Measurements from ENCODE around the gene PGPEP1.
"Not testable (repeated sequence)": the region's sequence is repeated elsewhere in the genome, so short reads cannot be mapped to it uniquely, and the experiment has no call there.

PGPEP1 gene

GRCh38 chr19:18363787-18364186 lies 23.4 kb downstream of the PGPEP1 start:
- no peak for DNase-seq

GRCh38 chr19:18364277-18364825 lies 24.0 kb downstream of the PGPEP1 start:
- not testable (repeated sequence) for DNase-seq

GRCh38 chr19:18364826-18365528 lies 24.6 kb downstream of the PGPEP1 start:
- peak in 10 of 51 donors; percentile 3 to 40 (median 11) for DNase-seq

- DNase-seq, result no peak
These were observed 25.6 kb downstream of the PGPEP1 start for GRCh38 chr19:18366021-18366435.

DNA sequence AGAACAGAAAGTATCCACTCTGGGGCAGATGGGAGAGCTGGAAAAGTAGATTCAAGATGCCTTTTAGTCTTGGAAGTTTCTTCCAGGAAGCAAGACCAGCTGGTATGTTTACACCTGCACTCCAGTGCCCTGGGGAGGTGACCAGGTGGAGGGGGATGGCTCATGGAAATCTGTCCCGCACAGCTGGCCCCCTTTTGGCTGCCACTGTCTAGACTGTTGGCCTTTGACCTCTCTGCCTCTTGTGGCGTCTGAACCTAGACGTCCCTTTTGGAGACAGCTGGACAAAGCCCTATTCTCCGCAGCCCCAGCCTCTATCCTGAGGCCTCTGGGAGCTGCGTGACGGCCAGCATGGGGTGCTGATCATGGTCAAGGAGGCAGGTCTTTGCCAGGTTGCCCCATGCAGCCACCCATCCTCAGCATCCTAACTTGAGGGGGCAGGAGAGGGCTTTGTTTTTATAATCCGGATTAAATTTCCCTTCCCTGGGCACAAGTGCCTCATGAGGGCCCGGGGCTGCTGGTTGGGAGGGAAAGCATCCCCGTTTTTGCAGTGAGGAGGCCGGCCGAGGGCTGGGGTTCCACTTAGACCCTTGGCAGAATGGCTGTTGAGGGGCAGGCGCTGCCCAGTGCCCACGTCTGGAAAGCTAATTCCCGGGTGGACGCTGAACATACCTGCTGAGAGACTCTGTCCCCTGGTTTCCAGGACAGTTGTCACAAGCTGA lies 28.3 kb downstream of the PGPEP1 start:
- DNase-seq, result no peak

- DNase-seq, result no peak
These were observed 33.1 kb downstream of the PGPEP1 start for GRCh38 chr19:18373407-18373891.

- DNase-seq, result peak in 50 of 51 donors; percentile 4 to 89 (median 54)
These were observed 33.7 kb downstream of the PGPEP1 start for GRCh38 chr19:18373892-18374629.

GRCh38 chr19:18377026-18377425 lies 36.6 kb downstream of the PGPEP1 start:
- no peak for DNase-seq

- peak in 6 of 51 donors; percentile 5 to 42 (median 8) for DNase-seq
These were observed 39.7 kb downstream of the PGPEP1 start for GRCh38 chr19:18379803-18380747.

- no peak for DNase-seq
These were observed 40.4 kb downstream of the PGPEP1 start for GRCh38 chr19:18380843-18381242.

DNA sequence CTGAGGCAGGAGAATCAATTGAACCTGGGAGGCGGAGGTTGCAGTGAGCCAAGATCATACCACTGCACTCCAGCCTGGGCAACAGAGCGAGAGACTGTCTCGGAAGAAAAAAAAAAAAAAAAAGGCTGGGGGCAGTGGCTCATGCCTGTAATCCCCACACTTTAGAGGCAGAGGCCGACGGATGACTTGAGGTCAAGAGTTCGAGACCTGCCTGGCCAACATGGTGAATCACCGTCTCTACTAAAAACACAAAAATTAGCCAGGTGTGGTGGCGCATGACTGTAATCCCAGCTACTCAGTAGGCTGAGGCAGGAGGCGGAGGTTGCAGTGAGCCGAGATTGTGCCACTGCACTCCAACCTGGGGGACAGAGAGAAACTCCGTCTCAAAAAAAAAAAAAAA lies 43.2 kb downstream of the PGPEP1 start:
- DNase-seq, result not testable (repeated sequence)

- DNase-seq, result no peak
These were observed 44.4 kb downstream of the PGPEP1 start for GRCh38 chr19:18384775-18385174.

GRCh38 chr19:18385359-18385674 lies 44.9 kb downstream of the PGPEP1 start:
- DNase-seq, result no peak

DNA sequence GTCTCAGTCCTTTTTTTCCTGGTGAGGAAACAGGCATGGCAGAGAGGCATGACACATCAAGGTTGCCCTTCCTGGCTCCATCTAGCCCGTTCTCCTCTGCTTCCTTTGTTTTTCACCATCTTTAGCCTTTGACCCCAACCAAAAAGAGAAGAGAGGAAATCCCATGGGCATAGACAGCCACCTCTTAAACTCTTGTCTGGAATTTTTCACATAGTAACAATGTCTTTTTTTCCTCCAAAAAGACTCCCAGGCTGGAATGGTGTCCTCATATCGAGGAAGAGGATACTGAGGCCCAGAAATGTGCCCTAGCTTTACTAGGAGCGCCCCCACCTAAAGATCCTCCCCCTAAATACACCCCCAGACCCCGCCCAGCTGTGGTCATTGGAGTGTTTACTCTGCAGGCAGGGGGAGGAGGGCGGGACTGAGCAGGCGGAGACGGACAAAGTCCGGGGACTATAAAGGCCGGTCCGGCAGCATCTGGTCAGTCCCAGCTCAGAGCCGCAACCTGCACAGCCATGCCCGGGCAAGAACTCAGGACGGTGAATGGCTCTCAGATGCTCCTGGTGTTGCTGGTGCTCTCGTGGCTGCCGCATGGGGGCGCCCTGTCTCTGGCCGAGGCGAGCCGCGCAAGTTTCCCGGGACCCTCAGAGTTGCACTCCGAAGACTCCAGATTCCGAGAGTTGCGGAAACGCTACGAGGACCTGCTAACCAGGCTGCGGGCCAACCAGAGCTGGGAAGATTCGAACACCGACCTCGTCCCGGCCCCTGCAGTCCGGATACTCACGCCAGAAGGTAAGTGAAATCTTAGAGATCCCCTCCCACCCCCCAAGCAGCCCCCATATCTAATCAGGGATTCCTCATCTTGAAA lies 45.5 kb downstream of the PGPEP1 start, which contains the start of gene GDF15:
GDF15 (plus strand) TSS at position 484 of the 868 bp plus-strand sequence; CDS start at position 516, 32 bp downstream.
- no peak for DNase-seq

GRCh38 chr19:18386543-18387271 lies 46.3 kb downstream of the PGPEP1 start:
- no peak for DNase-seq

- peak in 50 of 51 donors; percentile 7 to 83 (median 54) for DNase-seq
These were observed 47.9 kb downstream of the PGPEP1 start for GRCh38 chr19:18388100-18388959.

- DNase-seq, result no peak
These were observed 48.7 kb downstream of the PGPEP1 start for GRCh38 chr19:18388960-18389725.
